Activated CD4-positive, alpha-beta T cell treated with anti-CD3 and anti-CD28 coated beads, Interleukin-2, amount 50 U/mL, for 24 hours (primary cell): ENCODE measurements around the gene TNPO1.

ENCODE experiments used
- DNase-seq, 2 donors: peaks; one replicate each; pipeline ENCODE4 v3.0.0-alpha.2; 2020; ENCODE audit warnings: low read depth in 1 of 2, low spot score in 1 of 2

TNPO1 gene

DNA sequence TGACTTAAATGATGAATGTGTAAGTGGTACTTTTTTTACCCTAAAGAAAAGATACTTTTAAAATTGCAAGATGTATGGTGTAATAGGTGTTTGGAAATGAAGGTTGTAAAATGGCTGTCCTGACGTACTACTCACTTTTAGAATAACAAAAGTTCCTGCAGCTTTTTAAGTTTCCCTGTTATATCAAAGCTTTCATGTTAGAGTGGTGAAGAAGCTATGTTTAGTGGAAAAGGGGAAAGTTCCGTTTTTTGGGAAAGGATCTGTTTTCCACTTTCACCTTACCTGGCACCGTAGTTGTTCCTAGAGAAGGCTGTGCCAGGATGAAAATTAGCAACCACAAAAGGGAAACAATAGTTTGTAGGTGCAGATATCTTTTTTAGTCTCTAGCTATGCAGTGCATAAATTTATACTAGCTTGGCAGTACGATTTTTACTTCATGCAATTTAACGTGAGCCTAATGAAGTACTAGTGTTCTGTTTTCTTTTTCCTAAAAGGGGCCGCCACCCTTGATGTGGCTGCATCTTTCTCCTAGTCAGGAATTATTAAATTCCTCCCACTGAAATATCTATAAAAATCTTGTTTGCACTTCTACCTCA lies 1.3 kb downstream of the TNPO1 start:
- no peak for DNase-seq

DNA sequence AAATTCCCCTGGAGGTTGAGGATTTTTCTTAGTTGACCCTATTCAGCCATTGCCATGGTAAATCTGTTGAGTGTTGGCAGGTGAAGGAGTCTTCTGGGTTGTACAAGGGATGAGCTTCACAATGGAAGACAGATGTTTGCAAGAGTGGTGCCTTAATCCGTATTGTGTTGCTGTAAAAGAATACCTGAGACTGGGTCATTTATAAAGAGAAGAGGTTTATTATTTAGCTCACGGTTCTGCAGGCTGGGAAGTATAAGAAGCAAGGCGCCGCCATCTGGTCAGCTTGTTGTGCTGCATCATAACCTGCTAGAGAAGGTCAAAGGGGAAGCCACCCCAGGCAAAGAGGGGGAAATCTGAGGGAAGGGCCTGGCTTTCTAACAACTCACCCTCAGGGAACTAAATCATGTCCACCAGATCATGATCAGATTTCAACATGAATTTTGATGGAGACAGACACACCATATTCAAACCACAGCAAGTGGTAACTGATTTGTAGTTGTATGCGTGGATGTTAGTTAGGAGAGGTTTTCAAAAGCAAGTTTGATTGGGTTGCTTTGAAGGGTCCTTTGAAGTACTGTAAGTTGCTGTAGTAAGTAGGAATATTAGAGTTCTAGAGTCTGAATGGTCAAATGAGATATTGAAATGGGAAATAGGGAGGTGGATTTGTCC lies 2.5 kb downstream of the TNPO1 start:
- peak in 1 of 2 donors; percentile 17 for DNase-seq

DNA sequence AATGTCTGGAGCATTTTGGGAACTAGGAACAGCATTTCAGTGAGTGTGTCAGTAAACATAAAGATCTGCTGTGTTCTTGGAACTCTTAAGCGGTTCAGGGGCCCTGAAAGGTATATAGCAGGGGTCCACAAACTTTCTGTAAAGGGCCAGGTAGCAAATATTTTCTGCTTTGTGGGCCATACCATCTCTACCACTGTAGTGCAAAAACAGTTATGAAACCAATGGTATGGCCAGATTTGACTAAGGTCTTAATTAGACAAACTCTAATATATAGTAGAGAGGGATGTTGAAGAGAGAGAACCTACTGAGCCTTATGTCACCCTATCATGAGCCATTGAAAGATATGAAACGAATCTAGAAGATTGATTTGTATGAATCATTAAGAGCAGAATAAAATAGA lies 5.3 kb downstream of the TNPO1 start:
- DNase-seq, result no peak

DNA sequence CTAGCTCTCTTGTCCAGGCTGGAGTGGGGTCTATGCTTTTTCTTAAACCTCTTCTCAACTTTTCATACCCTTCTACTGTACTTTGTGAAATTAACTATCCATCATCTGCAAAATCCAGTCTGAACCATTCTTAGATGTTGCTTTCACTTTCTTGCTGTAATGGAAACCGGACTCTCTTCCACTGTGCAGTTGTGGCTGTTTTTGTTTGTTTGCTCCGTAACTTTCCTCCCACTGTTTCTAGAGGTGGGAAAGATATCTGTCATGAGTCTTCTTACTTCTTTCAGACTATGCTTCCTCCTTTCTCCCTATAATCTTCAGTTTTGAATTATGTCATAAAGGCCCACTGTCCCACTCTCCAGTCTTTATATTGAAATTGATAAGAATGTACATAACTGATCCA lies 6.5 kb downstream of the TNPO1 start:
- no peak for DNase-seq

DNA sequence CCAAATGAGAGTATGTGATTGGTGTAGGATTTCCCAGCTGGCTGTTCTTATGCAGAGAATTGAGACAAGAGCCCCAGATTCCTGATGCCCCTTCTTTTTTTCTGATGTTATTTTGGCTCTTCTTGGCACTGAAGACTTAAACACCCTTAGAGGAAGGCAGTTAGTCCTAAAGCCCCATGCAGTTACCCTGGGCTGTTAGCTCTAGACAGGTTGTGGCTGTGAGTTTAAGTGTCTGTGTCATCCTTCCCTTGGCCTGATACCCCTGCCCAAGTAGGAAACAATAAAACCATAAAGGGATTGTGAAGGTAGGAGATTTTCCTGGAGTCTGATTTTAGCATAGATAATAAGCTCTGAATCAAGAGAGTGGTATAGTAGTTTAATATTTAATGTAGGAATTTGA lies 13.2 kb downstream of the TNPO1 start:
- DNase-seq, result no peak

DNA sequence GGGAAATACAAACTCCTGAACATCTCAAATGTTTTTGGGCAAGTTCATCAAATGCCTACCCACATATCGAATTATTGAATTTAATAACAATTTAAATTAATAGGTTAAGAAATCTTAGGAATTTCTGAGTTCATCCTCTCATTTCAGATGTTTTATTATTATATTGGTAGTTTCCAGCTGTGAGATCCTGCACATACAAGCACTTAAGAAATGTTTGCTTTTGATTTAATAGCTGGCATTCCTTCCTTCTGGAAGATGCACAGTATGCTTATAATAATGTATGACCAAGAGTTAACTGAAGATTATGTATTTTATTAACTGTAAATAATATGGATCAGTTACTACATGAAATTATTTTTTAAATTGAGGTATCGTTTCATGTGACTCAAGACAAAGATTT lies 13.9 kb downstream of the TNPO1 start:
- DNase-seq, result no peak

DNA sequence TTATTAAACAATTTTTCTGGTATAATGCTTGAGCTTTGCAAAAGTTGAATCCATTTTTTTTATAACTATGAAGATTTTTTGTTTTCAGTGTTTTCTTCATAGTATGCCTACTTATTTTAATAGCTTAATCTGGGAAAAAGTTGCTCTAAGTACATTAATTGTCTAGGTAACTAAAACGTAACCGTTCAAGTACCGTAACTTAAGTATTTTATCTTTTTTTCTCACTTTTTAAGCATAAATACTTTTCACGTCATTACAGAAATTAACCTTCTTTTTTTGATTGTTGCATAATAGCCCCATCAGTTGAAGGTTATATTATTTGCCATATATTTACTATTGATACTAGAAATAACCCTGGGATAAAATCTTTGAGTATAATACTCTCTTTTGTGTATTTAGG lies 15.2 kb downstream of the TNPO1 start:
- no peak for DNase-seq

DNA sequence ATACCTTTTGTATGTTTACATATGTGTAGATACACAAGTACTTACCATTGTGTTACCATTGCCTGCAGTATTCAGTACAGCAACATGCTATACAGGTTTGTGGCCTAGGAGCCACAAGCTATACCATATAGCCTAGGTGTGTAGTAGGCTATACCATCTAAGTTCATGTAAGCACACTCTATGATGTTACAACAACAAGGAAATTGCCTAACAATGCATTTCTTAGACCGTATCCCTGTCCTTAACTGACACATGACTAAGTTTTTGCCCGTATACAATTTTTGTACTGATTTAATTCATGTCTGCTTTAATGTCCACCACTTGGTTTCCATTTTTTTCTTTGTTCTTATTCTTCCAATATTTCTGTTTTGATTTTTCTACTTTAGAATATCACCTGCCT lies 18.5 kb downstream of the TNPO1 start:
- no peak for DNase-seq

DNA sequence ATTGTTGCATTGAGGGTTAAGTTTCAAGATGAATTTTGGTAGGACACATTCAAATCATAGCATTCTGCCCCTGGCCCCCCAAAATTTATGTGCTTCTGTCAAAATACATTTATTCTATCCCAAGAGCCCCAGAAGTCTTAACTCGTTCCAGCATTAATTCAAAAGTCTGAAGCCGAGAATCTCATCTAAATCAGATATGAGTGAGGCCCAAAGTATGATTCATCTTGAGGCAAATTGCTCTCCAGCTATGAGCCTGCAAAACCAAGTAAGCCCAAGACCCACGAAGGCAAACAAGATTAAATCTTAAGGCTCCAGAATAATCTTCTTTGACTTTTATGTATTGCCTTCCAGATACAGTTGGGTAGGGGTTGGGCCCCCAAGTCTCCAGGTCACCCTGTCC lies 19.2 kb downstream of the TNPO1 start:
- DNase-seq, result no peak

DNA sequence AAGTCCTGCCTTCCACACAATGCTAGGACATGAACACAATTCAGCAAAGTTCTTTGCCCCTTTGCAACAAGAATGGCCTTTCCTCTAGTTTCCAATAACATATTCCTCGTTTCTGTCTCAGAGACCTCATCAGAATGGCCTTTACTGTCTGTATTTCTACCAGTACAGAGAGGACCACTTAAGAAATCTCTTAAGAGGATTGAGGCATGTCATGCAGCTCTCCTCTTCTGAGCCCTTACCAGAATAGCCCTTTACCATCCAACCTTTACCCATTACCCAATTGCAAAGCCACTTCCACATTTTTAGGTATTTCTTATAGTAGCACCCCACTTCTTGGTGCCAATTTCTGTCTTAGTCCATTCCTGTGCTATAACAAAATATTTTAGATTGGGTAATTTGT lies 20.3 kb downstream of the TNPO1 start:
- no peak for DNase-seq

DNA sequence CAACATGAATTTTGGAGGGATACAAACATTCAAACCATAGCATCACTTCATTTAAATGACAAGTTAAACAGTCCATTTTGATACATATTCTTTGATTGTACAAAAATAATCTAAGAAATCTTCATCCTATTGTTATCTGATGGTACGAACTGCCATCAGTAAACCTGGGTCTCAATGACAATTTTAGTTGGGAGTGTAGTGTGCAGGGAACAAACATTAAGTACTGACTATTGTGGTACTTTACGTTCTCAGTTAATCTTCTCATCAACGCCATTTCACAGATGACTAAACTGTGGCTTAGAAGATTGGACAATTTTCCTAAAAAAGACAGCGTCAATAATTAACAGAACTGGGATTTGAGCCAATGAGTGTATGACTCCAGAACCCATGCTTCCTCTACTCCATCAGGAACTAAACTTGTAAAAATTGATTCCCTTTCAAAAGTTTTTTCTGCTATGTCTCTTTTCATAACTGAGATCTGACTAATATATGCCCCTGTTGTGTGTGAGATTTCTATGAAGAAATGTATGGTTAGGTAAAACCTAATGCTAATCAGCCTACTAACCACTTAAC lies 21.1 kb downstream of the TNPO1 start:
- no peak for DNase-seq

DNA sequence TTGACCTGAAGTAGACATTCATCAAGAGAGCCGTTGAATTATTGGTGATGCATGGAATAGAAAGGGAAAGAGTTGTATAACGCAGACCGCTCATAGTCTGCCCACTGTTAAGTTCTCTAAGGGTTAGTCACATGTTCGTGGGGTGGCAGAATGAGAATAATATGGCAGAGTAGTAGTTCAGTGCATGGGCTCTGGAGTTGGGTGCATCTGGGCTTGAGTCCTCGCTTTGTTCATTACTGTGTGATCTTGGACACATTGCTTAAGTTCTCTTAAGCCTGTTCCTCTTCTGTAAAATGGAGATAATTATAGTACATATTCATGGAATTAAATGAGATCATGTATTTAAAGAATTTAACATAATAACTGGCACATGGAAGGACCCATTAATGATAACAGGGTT lies 23.6 kb downstream of the TNPO1 start:
- DNase-seq, result no peak

DNA sequence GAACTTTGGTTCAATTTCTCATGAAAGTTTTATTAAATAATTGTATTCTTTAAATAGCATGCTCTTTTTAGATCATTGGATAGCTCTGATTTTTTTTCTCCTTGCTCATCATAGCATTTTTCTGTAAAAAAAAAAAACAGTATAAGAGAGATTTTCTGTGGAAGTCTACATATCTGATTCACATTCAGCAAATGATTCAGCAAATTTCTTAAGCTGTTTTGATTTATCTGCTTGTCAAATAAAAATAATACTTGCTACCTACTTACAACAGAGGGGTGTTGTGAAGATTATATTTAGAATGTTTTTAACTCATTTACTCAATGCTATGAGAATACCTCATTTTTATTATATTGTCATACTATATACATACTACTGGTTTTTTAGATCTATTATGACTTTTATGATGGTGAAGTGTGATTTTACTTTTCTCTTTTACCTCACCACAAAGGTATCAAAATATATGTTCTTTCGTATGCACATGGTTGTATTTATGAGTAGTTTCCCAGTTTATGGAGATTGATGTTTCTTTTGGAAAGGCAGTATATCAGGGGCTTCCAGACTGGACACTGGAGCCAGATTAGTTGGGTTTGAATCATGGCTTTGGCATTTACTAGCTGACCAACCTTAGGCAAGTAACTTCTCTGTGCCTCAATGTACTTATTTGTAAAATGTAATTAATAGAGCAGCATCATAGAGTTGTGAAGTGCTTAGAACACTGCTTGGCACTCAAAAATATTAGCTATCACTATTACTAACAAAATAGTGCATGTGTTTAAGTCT lies 25.5 kb downstream of the TNPO1 start:
- no peak for DNase-seq

DNA sequence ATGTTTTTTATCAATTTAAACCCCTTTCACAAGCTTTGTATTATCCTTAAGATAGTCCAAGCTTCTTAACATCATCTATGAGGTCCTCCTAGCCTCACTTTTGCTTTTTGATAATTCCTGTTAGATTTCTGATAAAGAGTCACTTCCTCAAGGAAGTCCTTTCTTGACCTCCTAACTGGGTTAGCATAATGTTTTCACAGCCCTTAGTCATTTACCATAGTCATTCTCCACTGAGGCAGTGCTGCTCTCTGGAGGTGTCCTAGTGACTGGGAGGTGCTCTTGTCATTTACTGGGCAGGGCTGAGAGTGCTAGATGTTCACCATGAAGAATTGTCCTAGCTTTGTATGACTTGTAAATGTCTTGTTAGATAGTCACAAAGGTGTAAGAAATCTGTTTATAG lies 26.4 kb downstream of the TNPO1 start:
- DNase-seq, result no peak

DNA sequence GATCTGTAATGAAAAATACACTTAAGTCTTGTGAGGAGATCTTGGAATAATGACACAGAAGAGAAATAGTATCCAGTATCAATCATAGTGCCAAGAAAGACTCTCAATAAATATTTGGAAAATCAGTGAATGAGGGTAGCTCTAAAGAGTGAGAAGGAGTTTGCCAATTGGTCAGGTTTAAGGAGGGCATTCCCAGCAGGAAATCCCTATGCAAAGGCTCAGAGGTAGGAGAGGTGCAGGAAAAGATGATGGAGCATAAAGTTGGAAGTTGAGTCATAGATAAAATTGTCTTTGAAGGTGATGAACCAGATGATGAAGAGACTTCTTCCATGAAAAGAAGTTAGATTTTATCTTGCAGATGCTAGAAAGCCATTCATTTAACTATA lies 27.8 kb downstream of the TNPO1 start:
- DNase-seq, result no peak

DNA sequence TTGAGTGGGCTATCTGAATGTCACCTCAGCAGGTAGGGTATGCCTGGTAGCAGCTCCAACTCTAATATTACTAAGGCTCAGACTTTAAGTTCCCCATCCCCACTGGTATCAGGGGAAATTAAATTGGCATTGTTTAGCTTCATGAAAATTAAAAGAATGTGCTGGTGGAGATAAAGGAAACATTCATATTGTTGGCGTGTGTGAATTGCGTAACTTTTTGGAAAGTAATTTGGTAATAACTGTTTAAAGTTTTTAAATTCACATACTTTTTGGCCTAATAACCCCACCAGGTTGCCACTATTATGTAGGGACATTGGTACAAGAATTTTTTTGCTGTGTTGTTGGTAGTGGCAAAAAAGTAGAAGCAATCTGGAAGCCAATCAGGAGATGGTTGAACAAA lies 29.4 kb downstream of the TNPO1 start:
- no peak for DNase-seq

DNA sequence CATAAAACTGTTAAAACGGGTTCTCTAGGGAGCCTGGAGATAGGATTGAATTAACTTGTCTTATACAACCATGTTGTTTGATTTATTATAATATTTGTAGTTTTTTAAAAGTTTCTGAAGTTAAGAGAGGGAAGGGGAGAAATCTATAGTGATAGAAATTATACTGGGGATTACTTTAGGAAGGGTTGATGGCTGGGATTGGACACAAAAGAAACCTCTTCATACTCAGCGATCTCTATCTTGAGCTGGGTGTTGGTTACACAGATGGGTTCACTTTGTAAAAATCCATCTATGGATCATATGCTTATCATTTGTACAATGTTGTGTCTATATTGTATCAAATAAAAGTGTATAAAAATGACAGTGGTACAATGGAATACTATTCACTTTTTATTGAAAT lies 30.0 kb downstream of the TNPO1 start:
- DNase-seq, result no peak

DNA sequence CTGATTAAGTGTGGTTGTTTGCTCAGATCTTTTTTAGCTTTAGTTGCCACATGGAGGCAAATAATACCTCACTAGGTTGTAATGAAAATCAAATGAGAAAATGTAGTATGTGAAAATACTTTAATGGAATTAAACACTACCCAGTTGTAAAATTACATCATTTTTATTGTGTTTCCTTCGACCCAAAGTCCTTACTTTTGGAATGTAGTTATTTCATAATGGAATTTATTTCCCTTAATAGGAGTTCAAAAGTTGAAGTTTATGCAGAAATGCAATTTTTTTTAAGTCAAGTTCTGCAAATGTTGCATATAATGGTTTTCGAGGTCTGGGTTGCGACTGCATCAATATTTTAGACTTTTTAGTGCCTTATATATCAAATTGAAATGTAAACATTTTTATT lies 31.0 kb downstream of the TNPO1 start:
- DNase-seq, result no peak

DNA sequence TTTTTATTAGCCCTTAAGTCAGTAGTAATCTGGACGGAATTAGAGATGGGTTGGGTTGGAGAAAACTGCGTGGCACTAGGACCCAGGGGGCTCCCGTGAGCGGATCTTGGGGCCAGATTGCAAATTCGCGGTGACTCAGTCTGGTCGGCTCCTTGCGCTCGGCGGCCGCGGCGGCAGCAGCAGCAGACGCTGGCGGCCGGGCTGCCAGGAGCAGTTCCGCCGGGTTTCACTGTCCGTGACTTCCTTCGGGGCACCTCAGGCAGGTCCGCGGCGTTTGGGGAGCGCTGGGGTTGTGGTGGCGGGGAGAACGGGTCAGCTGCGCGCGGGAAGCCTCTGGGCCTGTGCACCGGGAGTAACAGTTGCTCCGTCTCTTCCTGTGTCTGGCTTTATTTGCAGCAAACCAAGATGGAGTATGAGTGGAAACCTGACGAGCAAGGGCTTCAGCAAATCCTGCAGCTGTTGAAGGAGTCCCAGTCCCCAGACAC lies 31.6 kb downstream of the TNPO1 start:
- peak; percentile 68 to 82 for DNase-seq

DNA sequence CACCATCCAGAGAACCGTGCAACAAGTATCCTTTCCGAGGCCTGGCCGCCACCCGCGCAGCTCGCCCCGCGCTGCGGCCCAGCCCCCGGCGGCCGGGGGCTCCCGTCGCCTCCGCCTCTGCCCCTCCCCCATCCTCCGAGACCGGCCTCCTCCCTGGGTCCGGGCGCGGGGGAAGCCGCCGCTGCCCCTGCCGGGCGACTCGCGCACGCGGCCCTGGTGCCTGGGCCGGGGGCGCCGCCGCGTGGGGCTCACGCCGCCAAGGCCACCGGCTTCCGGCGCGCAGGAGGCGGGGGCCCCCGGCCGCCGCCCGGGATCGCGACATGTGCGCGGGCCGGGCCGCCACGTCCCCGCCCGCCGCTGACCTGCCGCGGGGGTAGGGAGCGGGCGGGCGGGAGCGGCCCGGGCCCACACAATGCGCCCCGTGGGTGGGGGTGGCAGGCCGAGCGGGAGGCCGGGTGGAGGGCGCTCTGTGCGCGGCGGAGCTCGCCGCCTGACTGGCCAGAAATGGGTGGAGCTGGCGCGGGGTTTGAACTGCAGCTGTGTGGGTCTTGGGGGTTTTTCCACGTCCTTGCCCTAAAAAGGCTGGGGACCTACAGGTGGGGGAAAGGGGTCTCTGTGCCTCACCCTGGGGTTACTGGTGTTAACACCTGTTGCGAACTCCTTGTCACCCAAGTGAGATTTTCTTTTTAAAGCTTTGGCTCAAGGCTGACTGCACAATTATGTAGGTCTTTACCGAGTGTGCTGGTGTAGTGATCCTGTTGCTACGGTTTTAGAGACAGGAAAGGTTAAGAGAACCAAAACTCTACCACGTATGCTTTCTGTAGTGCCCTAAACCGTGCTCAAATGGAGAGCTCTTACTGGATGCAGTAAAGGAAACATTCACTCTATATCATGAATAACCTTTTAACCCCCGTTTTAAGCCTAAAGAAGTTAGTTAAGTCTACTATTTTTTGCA lies 32.3 kb downstream of the TNPO1 start:
- DNase-seq, result peak; percentile 8 to 26

DNA sequence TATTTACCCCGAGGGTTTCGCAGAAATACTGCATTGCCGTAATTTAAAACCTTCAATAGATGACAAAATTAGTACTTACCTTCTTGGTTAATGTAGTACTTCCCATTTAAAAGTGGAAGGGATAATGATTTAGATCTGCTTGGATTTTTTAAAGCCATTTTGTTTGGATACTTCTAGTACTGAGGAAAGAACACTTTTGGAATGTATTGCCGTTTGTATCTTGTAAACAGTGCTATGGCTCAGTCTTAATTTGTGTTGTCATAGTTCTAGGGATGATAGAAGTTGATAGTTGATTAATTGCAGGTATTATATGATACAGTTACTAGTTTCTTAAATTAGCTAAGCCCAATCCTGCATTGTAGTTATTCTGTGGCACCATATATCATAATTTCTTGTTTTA lies 33.1 kb downstream of the TNPO1 start:
- no peak for DNase-seq
